HL-60 (cell line): Measurements from ENCODE around the gene HASPIN.

Source experiments
- DNase-seq, 2 experiments: peaks; one replicate each; pipeline ENCODE4 v3.0.0-alpha.2; 2010 to 2020; ENCODE audit warnings: low read depth in 1 of 2, low spot score in 1 of 2
- H3K27ac ChIP-seq: fragments of 250-450 bp; sonication (Bioruptor Pico); replicated peaks from 2 replicates; pipeline ENCODE4 v1.5.1; 2020; ENCODE audit warnings: mild to moderate bottlenecking, moderate library complexity
- H3K27me3 ChIP-seq: fragments of 250-450 bp; sonication (Bioruptor Pico); 2 replicates; pipeline ENCODE4 v1.5.1; 2021; ENCODE audit warnings: mild to moderate bottlenecking, moderate library complexity; ENCODE audit not compliant: insufficient read depth, poor library complexity, severe bottlenecking
- H3K4me3 ChIP-seq: replicated peaks from 2 replicates; pipeline ENCODE4 v1.5.1; 2011; ENCODE audit warnings: mild to moderate bottlenecking, control low read depth, low read length; ENCODE audit not compliant: insufficient read depth
- GABPA ChIP-seq: IDR thresholded peaks from 2 replicates; pipeline ENCODE4 v1.6.1; 2012; ENCODE audit warnings: low read depth
- POLR2AphosphoS5 ChIP-seq: IDR thresholded peaks from 2 replicates; pipeline ENCODE4 v1.6.1; 2012; ENCODE audit warnings: low read depth
- SPI1 ChIP-seq: IDR thresholded peaks from 2 replicates; pipeline ENCODE4 v1.6.1; 2012; ENCODE audit warnings: low read depth, mild to moderate bottlenecking, borderline replicate concordance
- TF ChIP-seq, protein P1 (sequence below): IDR thresholded peaks from 2 replicates; pipeline ENCODE4 v1.6.1; 2012; ENCODE audit warnings: low read depth; ENCODE audit not compliant: insufficient replicate concordance
- TF ChIP-seq, protein P2 (sequence below): IDR thresholded peaks from one replicate; pipeline ENCODE4 v1.5.1; 2011; ENCODE audit warnings: low read length, control low read depth, inconsistent platforms; ENCODE audit not compliant: insufficient read depth

The HASPIN gene

DNA sequence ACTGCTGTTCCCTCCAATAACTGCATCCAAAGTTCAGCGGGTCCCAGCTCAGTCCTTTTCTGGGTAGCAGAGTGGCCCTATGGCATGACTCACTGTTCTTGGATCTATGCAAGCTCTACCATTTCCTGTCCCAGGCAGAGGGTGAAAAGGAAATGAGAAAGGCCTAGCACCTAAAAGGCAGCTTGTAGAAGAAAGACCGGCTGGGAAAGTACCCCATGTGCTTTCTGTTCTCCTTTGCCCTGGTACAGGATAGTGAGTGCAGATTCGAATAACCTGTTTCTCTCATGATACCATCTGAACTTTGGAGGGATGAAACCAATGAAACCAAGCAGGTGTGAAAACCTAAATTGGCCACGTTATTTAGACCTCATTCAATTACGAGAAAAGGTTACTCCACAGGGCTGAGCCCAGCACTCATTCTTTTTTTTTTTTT lies 12.7 kb upstream of the HASPIN start:
- no peak for DNase-seq
- TF ChIP-seq, protein P1, sequence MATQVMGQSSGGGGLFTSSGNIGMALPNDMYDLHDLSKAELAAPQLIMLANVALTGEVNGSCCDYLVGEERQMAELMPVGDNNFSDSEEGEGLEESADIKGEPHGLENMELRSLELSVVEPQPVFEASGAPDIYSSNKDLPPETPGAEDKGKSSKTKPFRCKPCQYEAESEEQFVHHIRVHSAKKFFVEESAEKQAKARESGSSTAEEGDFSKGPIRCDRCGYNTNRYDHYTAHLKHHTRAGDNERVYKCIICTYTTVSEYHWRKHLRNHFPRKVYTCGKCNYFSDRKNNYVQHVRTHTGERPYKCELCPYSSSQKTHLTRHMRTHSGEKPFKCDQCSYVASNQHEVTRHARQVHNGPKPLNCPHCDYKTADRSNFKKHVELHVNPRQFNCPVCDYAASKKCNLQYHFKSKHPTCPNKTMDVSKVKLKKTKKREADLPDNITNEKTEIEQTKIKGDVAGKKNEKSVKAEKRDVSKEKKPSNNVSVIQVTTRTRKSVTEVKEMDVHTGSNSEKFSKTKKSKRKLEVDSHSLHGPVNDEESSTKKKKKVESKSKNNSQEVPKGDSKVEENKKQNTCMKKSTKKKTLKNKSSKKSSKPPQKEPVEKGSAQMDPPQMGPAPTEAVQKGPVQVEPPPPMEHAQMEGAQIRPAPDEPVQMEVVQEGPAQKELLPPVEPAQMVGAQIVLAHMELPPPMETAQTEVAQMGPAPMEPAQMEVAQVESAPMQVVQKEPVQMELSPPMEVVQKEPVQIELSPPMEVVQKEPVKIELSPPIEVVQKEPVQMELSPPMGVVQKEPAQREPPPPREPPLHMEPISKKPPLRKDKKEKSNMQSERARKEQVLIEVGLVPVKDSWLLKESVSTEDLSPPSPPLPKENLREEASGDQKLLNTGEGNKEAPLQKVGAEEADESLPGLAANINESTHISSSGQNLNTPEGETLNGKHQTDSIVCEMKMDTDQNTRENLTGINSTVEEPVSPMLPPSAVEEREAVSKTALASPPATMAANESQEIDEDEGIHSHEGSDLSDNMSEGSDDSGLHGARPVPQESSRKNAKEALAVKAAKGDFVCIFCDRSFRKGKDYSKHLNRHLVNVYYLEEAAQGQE: no peak
- TF ChIP-seq SPI1 (no peak), POLR2AphosphoS5 (no peak), GABPA (no peak)
- TF ChIP-seq, protein P2, sequence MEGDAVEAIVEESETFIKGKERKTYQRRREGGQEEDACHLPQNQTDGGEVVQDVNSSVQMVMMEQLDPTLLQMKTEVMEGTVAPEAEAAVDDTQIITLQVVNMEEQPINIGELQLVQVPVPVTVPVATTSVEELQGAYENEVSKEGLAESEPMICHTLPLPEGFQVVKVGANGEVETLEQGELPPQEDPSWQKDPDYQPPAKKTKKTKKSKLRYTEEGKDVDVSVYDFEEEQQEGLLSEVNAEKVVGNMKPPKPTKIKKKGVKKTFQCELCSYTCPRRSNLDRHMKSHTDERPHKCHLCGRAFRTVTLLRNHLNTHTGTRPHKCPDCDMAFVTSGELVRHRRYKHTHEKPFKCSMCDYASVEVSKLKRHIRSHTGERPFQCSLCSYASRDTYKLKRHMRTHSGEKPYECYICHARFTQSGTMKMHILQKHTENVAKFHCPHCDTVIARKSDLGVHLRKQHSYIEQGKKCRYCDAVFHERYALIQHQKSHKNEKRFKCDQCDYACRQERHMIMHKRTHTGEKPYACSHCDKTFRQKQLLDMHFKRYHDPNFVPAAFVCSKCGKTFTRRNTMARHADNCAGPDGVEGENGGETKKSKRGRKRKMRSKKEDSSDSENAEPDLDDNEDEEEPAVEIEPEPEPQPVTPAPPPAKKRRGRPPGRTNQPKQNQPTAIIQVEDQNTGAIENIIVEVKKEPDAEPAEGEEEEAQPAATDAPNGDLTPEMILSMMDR: no peak
- no peaks in the 10 kb centered on the region for H3K27me3 ChIP-seq
- H3K4me3 ChIP-seq: no peak overlapping the region
- no peak overlapping the region for H3K27ac ChIP-seq

DNA sequence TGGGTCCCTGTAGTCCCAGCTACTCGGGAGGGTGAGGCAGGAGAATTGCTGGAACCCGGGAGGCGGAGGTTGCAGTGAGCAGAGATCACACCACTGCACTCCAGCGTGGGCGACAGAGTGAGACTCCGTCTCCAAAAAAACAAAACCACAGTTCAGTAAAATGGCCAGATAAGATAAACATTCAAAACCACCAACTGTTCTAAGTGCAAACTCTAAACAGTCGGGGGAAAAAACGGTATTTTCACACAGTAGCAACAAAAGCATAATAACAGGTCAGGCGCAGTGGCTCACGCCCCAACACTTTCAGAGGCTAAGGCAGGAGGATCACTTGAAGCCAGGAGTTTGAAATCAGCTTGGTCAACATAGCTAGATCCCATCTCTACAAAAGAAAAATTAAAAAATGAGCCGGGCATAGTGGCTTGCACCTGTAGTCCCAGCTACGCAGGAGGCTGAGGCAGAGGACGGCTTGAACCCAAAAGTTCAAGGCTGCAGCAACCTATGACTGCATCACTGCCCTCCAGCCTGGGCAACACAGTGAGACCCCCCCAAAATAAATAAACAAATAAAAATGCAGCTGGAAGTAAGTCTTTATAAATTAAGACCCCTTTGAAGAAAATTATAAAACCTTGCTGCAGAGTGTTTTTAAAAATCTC lies 10.8 kb upstream of the HASPIN start:
- H3K4me3 ChIP-seq: no peak overlapping the region
- H3K27me3 ChIP-seq: no peaks in the 10 kb centered on the region
- TF ChIP-seq, protein P2: no peak
- TF ChIP-seq POLR2AphosphoS5 (no peak), GABPA (no peak), SPI1 (no peak)
- TF ChIP-seq, protein P1: no peak
- DNase-seq: no peak
- no peak overlapping the region for H3K27ac ChIP-seq

DNA sequence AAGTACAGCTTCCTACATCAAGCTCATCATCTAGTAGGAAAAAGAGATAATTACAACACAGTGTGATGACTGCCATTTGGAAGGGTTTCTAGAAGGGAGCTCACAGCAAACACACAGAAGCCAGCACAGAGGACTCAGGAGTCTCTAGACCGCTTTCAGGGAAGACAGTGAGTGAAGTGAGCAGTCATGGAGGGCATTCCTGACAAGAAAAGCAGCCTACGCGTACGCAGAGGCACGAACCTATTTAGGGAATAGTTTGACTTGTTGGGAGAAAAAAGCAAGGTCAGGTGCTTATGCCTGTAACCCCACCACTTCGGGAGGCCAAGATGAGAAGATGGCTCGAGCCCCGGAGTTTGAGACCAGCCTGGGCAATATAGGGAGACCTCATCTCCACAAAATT lies 8.4 kb upstream of the HASPIN start:
- DNase-seq: no peak
- no peak for TF ChIP-seq SPI1
- TF ChIP-seq, protein P2: no peak
- TF ChIP-seq, protein P1: no peak
- no peak for TF ChIP-seq POLR2AphosphoS5
- no peak for TF ChIP-seq GABPA
- Histone ChIP-seq H3K27ac (no peak overlapping the region), H3K4me3 (no peak overlapping the region), H3K27me3 (no peaks in the 10 kb centered on the region)
